Suppressor macrophage (primary cell): ENCODE results near the gene FLG2.
"Not testable (repeated sequence)": the region's sequence is repeated elsewhere in the genome, so short reads cannot be mapped to it uniquely, and the experiment has no call there.

Experiments used
- DNase-seq, 4 experiments: peaks; one replicate each; pipeline ENCODE4 v3.0.0-alpha.2; 2020 to 2022

Gene FLG2

DNA sequence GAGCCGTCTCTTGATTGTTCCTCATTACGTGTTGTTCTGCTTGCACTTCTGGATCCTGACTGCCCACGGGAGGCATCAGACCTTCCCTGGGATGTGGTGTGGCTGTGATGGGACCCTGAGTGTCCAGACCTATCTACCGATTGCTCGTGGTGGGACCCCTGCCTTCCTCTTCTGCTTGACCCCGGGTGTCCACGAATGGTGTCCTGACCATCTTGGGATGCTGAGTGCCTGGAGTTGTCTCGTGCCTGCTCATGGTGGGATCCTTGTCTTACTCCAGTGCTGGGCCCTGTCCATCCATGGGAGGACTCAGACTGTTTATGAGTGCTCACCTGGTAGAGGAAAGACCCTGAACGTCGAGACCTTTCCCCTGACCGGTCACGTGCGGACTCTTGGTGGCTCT is 47.6 kb downstream of the FLG2 start:
- not testable (repeated sequence) for DNase-seq

DNA sequence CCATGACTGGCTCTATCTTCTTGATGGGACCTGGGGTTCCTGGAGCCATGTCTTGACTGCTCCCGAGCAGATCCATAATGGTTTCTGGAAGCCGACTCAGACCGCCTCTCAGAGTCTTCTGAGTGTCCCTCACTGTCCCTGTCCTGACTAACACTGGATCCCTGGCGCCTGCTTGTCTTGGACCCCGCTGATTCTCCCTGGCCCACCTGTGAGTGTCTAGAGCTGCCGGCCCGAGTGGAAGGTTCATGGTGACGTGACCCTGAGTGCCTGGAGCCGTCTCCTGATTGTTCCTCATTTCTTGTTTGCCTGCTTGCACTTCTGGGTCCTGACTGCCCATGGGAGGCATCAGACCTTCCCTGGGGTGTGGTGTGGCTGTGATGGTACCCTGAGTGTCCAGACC is 49.9 kb downstream of the FLG2 start:
- DNase-seq, result no peak

DNA sequence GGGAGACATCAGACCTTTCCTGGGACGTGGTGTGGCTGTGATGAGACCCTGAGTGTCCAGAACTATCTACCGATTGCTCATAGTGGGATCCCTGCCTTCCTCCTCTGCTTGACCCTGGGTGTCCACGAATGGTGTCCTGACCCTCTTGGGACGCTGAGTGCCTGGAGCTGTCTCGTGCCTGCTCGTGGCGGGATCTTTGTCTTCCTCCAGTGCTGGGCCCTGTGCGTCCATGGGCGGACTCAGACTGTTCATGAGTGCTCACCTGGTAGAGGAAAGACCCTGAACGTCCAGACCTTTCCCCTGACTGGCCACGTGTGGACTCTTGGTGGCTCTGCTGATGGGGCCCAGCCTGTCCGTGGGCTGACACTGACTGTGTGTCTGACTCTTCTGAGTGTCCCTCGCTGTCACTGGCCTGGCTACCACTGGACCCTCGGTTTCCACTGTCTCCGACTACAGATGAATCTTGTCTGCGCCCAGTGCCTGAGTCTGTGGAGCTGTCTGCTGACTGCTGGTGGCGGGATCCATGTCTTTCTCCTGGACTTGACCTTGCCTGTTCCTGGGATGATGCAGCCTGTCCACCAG is 50.4 kb downstream of the FLG2 start:
- not testable (repeated sequence) for DNase-seq

DNA sequence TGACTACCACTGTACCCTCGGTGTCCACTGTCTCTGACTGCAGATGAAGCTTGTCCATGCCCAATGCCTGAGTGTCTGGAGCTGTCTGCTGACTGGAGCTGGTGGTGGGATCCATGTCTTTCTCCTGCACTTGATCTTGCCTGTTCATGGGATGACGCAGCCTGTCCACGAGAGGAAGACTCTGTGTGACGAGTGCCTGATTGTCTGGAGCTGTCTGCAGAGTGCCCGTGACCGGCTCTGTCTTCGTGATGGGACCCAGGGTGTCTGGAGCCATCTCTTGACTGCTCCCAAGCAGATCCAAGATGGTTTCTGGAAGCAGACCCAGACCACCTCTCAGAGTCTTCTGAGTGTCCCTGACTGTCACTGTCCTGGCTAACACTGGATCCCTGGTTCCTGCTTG is 51.0 kb downstream of the FLG2 start:
- DNase-seq, result not testable (repeated sequence)

DNA sequence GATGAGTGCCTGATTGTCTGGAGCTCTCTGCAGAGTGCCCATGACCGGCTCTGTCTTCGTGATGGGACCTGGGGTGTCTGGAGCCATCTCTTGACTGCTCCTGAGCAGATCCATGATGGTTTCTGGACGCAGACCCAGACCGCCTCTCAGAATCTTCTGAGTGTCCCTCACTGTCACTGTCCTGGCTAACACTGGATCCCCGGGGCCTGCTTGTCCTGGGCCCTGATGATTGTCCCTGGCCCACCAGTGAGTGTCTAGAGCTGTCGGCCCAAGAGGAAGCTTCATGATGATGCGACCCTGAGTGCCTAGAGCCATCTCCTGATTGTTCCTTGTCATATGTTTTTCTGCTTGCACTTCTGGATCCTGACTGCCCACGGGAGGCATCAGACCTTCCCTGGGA is 51.8 kb downstream of the FLG2 start:
- not testable (repeated sequence) for DNase-seq

DNA sequence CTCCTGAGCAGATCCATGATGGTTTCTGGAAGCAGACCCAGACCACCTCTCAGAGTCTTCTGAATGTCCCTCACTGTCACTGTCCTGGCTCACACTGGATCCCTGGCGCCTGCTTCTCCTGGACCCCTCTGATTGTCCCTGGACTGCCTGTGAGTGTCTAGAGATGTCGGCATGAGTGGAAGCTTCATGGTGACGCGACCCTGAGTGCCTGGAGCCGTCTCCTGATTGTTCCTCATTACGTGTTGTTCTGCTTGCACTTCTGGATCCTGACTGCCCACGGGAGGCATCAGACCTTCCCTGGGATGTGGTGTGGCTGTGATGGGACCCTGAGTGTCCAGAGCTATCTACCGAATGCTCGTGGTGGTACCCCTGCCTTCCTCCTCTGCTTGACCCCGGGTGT is 53.7 kb downstream of the FLG2 start:
- DNase-seq, result not testable (repeated sequence)

DNA sequence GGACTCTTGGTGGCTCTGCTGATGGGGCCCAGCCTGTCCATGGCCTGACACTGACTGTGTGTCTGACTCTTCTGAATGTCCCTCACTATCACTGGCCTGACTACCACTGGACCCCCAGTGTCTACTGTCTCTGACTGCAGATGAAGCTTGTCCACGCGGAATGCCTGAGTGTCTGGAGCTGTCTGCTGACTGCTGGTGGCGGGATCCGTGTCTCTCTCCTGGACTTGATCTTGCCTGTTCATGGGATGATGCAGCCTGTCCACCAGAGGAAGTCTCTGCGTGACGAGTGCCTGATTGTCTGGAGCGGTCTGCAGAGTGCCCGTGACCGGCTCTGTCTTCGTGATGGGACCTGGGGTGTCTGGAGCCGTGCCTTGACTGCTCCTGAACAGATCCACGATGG is 55.0 kb downstream of the FLG2 start:
- not testable (repeated sequence) for DNase-seq

DNA sequence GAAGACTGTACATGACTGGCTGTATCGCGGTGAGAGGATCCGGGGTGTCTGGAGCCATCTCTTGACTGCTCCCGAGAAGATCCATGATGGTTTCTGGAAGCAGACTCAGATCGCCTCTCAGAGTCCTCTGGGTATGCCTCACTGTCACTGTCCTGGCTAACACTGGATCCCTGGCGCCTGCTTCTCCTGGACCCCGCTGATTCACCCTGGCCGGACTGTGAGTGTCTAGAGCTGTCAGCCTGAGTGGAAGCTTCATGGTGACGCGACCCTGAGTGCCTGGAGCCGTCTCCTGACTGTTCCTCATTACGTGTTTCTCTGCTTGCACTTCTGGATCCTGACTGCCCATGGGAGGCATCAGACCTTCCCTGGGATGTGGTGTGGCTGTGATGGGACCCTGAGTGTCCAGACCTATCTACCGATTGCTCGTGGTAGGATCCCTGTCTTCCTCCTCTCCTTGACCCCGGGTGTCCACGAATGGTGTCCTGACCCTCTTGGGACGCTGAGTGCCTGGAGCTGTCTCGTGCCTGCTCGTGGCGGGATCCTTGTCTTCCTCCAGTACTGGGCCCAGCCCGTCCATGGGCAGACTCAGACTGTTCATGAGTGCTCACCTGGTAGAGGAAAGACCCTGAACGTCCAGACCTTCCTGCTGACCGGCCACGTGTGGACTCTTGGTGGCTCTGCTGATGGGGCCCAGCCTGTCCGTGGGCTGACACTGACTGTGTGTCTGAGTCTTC is 56.5 kb downstream of the FLG2 start:
- not testable (repeated sequence) for DNase-seq
